ENCODE results near the gene TMEM30B. TPM values are rescaled to one million over a fixed set of nuclear protein-coding genes. Genes with fewer than 3 reads are reported as not detected.

TMEM30B gene
- total RNA-seq, 1 experiment from 2014 or later = 0.12 TPM

DNA sequence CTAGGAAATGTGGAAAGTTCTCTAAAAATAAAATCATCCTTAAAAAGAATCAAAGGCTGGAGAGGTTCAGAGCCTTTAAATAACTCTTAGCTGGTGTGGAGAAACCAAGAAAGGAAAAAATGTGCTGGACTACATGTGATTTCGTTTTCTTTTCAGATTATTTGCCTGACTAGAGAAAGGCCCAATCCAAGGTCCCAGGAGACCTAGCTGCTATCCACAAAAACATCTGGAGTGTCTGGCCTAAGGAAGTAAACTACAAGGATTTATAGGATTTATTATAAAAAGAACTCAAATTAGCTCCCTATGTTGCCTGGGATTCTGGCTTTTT lies 774 bp upstream of the TMEM30B start:
- Histone ChIP-seq H3K79me2 (ENCODE audit: insufficient read depth, low read length) (no peaks in the 10 kb centered on the region), H3K4me3 (replicated peaks in 1 of 2; ENCODE audit: low read depth in 1 of 2, low read length in 2 of 2) (no peak overlapping the region), H3K4me2 (ENCODE audit: low read length) (no peak overlapping the region), H3K27ac (ENCODE audit: low read depth, low read length) (no peak overlapping the region), H3K27me3 (ENCODE audit: insufficient read depth, low read length) (no peaks in the 10 kb centered on the region), H4K20me1 (ENCODE audit: insufficient read depth) (no peaks in the 10 kb centered on the region), H2AFZ (ENCODE audit: low read depth, low read length, poor library complexity, severe bottlenecking) (no peak overlapping the region), H3K9ac (ENCODE audit: low read length) (no peak overlapping the region), H3K4me1 (ENCODE audit: control insufficient read depth in 1 of 2, insufficient read depth in 2 of 2, low read length in 2 of 2) (peaks cover 0 to 3% of the 10 kb centered on the region in 2 experiments; a peak in 1 of 4 replicates), H3K9me3 (ENCODE audit: control insufficient read depth in 1 of 2, insufficient read depth in 1 of 2, low read depth in 1 of 2, low read length in 2 of 2) (no peaks in the 10 kb centered on the region; a peak in 1 of 4 replicates), H3K36me3 (ENCODE audit: control insufficient read depth in 1 of 2, insufficient read depth in 2 of 2, low read length in 2 of 2) (no peaks in the 10 kb centered on the region), H3K9me2 (ENCODE audit: insufficient read depth) (no peaks in the 10 kb centered on the region)
- no peak for DNase-seq (ENCODE audit: low read depth, low spot score)
- no peak for TF ChIP-seq RAD21 (IDR thresholded peaks at IDR 0.05; ENCODE audit: low read depth)
- TF ChIP-seq EZH2phosphoT487 (IDR thresholded peaks at IDR 0.05; ENCODE audit: borderline replicate concordance) = no peak
- TF ChIP-seq, protein P1, sequence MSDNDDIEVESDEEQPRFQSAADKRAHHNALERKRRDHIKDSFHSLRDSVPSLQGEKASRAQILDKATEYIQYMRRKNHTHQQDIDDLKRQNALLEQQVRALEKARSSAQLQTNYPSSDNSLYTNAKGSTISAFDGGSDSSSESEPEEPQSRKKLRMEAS (IDR thresholded peaks at IDR 0.05) = no peak
- TF ChIP-seq, protein P2, sequence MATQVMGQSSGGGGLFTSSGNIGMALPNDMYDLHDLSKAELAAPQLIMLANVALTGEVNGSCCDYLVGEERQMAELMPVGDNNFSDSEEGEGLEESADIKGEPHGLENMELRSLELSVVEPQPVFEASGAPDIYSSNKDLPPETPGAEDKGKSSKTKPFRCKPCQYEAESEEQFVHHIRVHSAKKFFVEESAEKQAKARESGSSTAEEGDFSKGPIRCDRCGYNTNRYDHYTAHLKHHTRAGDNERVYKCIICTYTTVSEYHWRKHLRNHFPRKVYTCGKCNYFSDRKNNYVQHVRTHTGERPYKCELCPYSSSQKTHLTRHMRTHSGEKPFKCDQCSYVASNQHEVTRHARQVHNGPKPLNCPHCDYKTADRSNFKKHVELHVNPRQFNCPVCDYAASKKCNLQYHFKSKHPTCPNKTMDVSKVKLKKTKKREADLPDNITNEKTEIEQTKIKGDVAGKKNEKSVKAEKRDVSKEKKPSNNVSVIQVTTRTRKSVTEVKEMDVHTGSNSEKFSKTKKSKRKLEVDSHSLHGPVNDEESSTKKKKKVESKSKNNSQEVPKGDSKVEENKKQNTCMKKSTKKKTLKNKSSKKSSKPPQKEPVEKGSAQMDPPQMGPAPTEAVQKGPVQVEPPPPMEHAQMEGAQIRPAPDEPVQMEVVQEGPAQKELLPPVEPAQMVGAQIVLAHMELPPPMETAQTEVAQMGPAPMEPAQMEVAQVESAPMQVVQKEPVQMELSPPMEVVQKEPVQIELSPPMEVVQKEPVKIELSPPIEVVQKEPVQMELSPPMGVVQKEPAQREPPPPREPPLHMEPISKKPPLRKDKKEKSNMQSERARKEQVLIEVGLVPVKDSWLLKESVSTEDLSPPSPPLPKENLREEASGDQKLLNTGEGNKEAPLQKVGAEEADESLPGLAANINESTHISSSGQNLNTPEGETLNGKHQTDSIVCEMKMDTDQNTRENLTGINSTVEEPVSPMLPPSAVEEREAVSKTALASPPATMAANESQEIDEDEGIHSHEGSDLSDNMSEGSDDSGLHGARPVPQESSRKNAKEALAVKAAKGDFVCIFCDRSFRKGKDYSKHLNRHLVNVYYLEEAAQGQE (IDR thresholded peaks at IDR 0.05; ENCODE audit: low read depth) = no peak
- TF ChIP-seq POLR2AphosphoS5 (IDR thresholded peaks at IDR 0.05; ENCODE audit: low read depth, low read length) = no peak
- TF ChIP-seq ZFX (IDR thresholded peaks at IDR 0.05) = no peak
- TF ChIP-seq JUND (IDR thresholded peaks at IDR 0.05) = no peak
- no peak for ATAC-seq
- ChIA-PET CTCF (interaction anchor here (0.7 to 2.5 kb wide), 4 partner anchors 8 to 240 kb away, joined by 3 to 7 read pairs (median 3); no protein-coding TSS in a partner anchor), RAD21 (ENCODE audit: low non-redundant PET in 1 of 2, low total read pairs in 2 of 2, uncharacterized antibody in 2 of 2, unreplicated experiment in 2 of 2) (no interaction called here), POLR2A (no interaction called here)
- no TSS peak for BruUV-seq (replicated peaks)
- intact Hi-C loops (cut with micrococcal nuclease) = no loop called here

All from HCT116 (cell line).